Measurements from ENCODE around the gene ZNF582. TPM values are rescaled to one million over a fixed set of nuclear protein-coding genes. Genes with fewer than 3 reads are reported as not detected.

ZNF582 gene
- total RNA-seq, 1 donor from 2014 or later: 2.5 TPM

- no peak for DNase-seq (ENCODE audit: low spot score)
- H3K4me2 ChIP-seq: no peak overlapping the region
- Mint-ChIP-seq H3K9me3 (peaks cover 85% of the 10 kb centered on the region), H3K27me3 (ENCODE audit: insufficient read depth, low read depth) (peaks cover 10% of the 10 kb centered on the region), H3K4me1 (peaks cover 4% of the 10 kb centered on the region), H3K36me3 (peaks cover 67% of the 10 kb centered on the region), H3K27ac (no peak overlapping the region), H3K4me3 (no peak overlapping the region)
- H3K27ac ChIP-seq: no peak overlapping the region
- no peak overlapping the region for H3K4me3 ChIP-seq
- no peaks in the 10 kb centered on the region for H4K20me1 ChIP-seq (ENCODE audit: low read depth)
- no peak overlapping the region for H3K9ac ChIP-seq
- H3K4me1 ChIP-seq: no peaks in the 10 kb centered on the region
- H3F3A ChIP-seq (ENCODE audit: low read depth): no peaks in the 10 kb centered on the region
- no peaks in the 10 kb centered on the region for H3K27me3 ChIP-seq
- H3K79me2 ChIP-seq (ENCODE audit: low read depth): peaks cover 16% of the 10 kb centered on the region
- H3K9me3 ChIP-seq (ENCODE audit: low read depth): no peaks in the 10 kb centered on the region
- TF ChIP-seq EZH2 (IDR thresholded peaks at IDR 0.05): no peak
- TF ChIP-seq, protein P1, sequence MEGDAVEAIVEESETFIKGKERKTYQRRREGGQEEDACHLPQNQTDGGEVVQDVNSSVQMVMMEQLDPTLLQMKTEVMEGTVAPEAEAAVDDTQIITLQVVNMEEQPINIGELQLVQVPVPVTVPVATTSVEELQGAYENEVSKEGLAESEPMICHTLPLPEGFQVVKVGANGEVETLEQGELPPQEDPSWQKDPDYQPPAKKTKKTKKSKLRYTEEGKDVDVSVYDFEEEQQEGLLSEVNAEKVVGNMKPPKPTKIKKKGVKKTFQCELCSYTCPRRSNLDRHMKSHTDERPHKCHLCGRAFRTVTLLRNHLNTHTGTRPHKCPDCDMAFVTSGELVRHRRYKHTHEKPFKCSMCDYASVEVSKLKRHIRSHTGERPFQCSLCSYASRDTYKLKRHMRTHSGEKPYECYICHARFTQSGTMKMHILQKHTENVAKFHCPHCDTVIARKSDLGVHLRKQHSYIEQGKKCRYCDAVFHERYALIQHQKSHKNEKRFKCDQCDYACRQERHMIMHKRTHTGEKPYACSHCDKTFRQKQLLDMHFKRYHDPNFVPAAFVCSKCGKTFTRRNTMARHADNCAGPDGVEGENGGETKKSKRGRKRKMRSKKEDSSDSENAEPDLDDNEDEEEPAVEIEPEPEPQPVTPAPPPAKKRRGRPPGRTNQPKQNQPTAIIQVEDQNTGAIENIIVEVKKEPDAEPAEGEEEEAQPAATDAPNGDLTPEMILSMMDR (IDR thresholded peaks at IDR 0.05): no peak
- TF ChIP-seq EZH2phosphoT487 (IDR thresholded peaks at IDR 0.05): no peak
- no peak overlapping the region for H2AFZ ChIP-seq (replicated peaks)
- H3K36me3 ChIP-seq: no peaks in the 10 kb centered on the region
Measured at GRCh38 chr19:56398809-56399208, 5.5 kb upstream of the ZNF582 start.

- Histone ChIP-seq H3K9ac (no peak overlapping the region), H3K4me2 (no peak overlapping the region), H3K27me3 (no peaks in the 10 kb centered on the region), H3K36me3 (peaks cover 27% of the 10 kb centered on the region), H3K4me1 (no peaks in the 10 kb centered on the region), H3K4me3 (no peak overlapping the region), H3K9me3 (ENCODE audit: low read depth) (peaks cover 24% of the 10 kb centered on the region), H4K20me1 (ENCODE audit: low read depth) (no peaks in the 10 kb centered on the region), H3K79me2 (ENCODE audit: low read depth) (no peaks in the 10 kb centered on the region), H3F3A (ENCODE audit: low read depth) (no peaks in the 10 kb centered on the region), H2AFZ (replicated peaks) (no peak overlapping the region), H3K27ac (no peak overlapping the region)
- H3K27ac Mint-ChIP-seq: no peak overlapping the region
- H3K4me3 Mint-ChIP-seq: no peak overlapping the region
- peaks cover 48% of the 10 kb centered on the region for H3K9me3 Mint-ChIP-seq
- peaks cover 32% of the 10 kb centered on the region for H3K36me3 Mint-ChIP-seq
- no peak for DNase-seq (ENCODE audit: low spot score)
- TF ChIP-seq, protein P1 (IDR thresholded peaks at IDR 0.05): no peak
- TF ChIP-seq EZH2 (IDR thresholded peaks at IDR 0.05) (no peak), EZH2phosphoT487 (IDR thresholded peaks at IDR 0.05) (no peak)
- no peaks in the 10 kb centered on the region for H3K27me3 Mint-ChIP-seq (ENCODE audit: insufficient read depth, low read depth)
- H3K4me1 Mint-ChIP-seq: no peaks in the 10 kb centered on the region
Measured at GRCh38 chr19:56383826-56384605, 9.3 kb downstream of the ZNF582 start.

GRCh38 chr19:56377105-56377924 is 16.0 kb downstream of the ZNF582 start:
- Histone ChIP-seq H3K79me2 (ENCODE audit: low read depth) (no peaks in the 10 kb centered on the region), H3K9ac (no peak overlapping the region), H3K27me3 (no peaks in the 10 kb centered on the region), H3F3A (ENCODE audit: low read depth) (no peaks in the 10 kb centered on the region), H3K36me3 (peaks cover 37% of the 10 kb centered on the region), H3K4me2 (no peak overlapping the region), H3K27ac (no peak overlapping the region), H4K20me1 (ENCODE audit: low read depth) (no peaks in the 10 kb centered on the region), H3K4me3 (no peak overlapping the region), H3K4me1 (no peaks in the 10 kb centered on the region), H3K9me3 (ENCODE audit: low read depth) (peaks cover 9% of the 10 kb centered on the region), H2AFZ (replicated peaks) (no peak overlapping the region)
- TF ChIP-seq EZH2phosphoT487 (IDR thresholded peaks at IDR 0.05) (no peak), EZH2 (IDR thresholded peaks at IDR 0.05) (no peak)
- TF ChIP-seq, protein P1 (IDR thresholded peaks at IDR 0.05): no peak
- no peak for DNase-seq (ENCODE audit: low spot score)
- Mint-ChIP-seq H3K36me3 (peaks cover 4% of the 10 kb centered on the region), H3K9me3 (peaks cover 59% of the 10 kb centered on the region), H3K4me1 (no peaks in the 10 kb centered on the region), H3K4me3 (no peak overlapping the region), H3K27me3 (ENCODE audit: insufficient read depth, low read depth) (no peaks in the 10 kb centered on the region), H3K27ac (no peak overlapping the region)
